H1 (cell line): ENCODE measurements around the gene ZNF536. TPM values are rescaled to one million over a fixed set of nuclear protein-coding genes. Genes with fewer than 3 reads are reported as not detected.

Source experiments
- KDM4A ChIP-seq: IDR thresholded peaks from one replicate; pipeline ENCODE4 v1.7.1; 2012; ENCODE audit warnings: low read depth, mild to moderate bottlenecking, moderate library complexity, low read length, inconsistent platforms; ENCODE audit not compliant: severe bottlenecking
- ZNF274 ChIP-seq: IDR thresholded peaks from 2 replicates; pipeline ENCODE4 v1.7.0; 2012; ENCODE audit warnings: low read length, borderline replicate concordance; ENCODE audit errors: extremely low read depth
- polyA plus RNA-seq, 7 experiments: library from polyadenylated mRNA; depleted of rRNA in 3 of 7; stranded (reverse) in 5 of 7; unstranded in 2 of 7; fragments of >200 nt in 5 of 7; fragments of 200-250 nt in 2 of 7; gene quantifications; 1 replicate in 5 of 7; 2 replicates in 1 of 7; 4 replicates in 1 of 7; pipeline versions ENCODE4 v1.2.1 to v1.2.3, GENCODE V29; 2011 to 2013; ENCODE audit warnings: missing spikeins in 2 of 7, mixed read lengths in 2 of 7
- total RNA-seq: library from RNA; stranded (reverse); fragmentation: NEBNext Ultra II Directional; extraction: Animal tissue kit (Norgen Biotek cat#: 25700); gene quantifications from 2 replicates; pipeline ENCODE4 v1.2.1, GENCODE V29; 2021

The ZNF536 gene
- total and polyA plus RNA-seq, 2 of the 8 experiments (the other 6 are each of a cell fraction or from before 2014, with no cell fraction given), result 0.09 to 0.11 TPM

- TF ChIP-seq ZNF274, result no peak
- no peak for TF ChIP-seq KDM4A
Observed at GRCh38 chr19:30344446-30345425, 27.4 kb upstream of the ZNF536 start (continued).
